ENCODE measurements around the gene HOXB7. TPM values are rescaled to one million over a fixed set of nuclear protein-coding genes. Genes with fewer than 3 reads are reported as not detected.

The HOXB7 gene
- total RNA-seq, 2 donors from 2014 or later: 0.82 TPM; not detected in 1

DNA sequence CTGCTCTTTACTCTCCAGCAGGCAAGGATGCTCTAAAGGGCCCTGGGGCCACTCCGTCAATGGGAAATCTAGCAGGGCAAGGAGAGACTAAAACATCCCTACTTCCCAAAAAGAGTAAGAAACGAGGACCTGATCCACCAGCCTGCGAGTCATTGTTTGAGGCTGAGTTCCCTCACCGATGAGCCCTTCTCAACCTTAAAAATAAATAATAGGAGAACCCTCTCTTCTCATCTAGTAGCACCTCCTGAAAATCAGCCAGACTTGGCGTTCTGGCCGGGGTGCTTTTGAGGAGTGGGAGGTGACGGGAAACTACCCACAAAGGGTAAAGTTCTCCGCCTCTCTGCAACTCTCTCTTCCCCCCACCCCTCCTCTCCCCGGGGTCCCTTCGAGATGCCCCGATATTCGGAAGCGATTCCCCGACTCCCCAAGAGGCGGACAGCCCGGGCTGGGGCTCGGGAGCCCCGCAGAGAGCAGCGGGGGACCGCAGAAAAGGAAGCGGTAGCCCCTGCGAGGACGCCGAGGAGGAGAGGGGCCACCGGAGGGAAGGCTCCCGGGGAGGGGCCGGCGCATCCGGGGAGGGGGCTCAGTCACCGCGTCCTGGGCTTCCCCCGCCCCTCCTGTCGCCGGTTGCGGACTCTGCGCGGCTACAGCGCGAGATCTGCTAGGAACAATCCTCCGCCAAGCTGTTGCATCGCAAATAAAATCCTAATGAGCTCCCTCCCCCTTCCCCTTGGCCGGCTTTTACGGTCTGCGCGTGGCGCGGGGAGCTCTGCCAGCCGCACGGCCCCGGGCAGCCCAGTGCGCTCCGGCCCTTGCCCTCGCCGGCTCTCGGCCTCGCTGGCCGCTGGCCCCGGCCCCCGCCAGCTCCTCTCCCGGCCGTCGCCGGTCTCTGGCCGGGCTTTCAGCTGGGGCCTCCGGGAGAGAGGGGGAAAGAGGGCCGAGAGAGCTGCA, 14.0 kb upstream of the HOXB7 start:
- Mint-ChIP-seq H3K36me3 (ENCODE audit: low read depth) (peaks cover 8% of the 10 kb centered on the region), H3K4me1 (peaks cover 17% of the 10 kb centered on the region), H3K27ac (no peak overlapping the region), H3K4me3 (peak overlapping the region; percentile 91), H3K27me3 (peaks cover 91% of the 10 kb centered on the region)
- H3K9me3 ChIP-seq (ENCODE audit: control insufficient read depth, low read length, poor library complexity, severe bottlenecking): no peaks in the 10 kb centered on the region
- ATAC-seq: peak; percentile 48
- DNase-seq: peak in 1 of 3 donors; percentile 33

DNA sequence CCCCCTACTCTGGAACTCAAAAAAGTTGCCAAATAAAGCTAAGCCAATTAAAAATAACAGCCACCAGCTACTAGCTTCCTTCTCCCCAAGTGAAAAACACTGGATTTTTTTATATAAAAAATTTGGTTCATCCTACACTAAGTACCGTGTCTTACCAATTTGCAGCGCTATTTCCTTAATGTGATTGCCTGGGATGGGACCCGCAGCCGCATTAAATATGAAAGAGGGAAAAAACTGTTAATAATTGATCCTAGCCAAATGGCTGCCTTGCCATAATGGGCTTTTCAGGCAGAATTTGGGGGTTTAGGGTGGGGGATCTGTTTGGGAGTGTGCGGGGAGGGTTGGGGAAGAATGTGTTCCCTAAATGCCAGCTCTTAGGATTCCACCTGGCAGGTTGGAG, 13.3 kb upstream of the HOXB7 start:
- Mint-ChIP-seq H3K27ac (no peak overlapping the region), H3K4me3 (peak overlapping the region; percentile 71), H3K36me3 (ENCODE audit: low read depth) (peaks cover 8% of the 10 kb centered on the region), H3K27me3 (peaks cover 91% of the 10 kb centered on the region), H3K4me1 (peaks cover 21% of the 10 kb centered on the region)
- DNase-seq: no peak
- no peak for ATAC-seq
- no peaks in the 10 kb centered on the region for H3K9me3 ChIP-seq (ENCODE audit: control insufficient read depth, low read length, poor library complexity, severe bottlenecking)

GRCh38 chr17:48623583-48623982, 12.8 kb upstream of the HOXB7 start:
- H3K9me3 ChIP-seq (ENCODE audit: control insufficient read depth, low read length, poor library complexity, severe bottlenecking): no peaks in the 10 kb centered on the region
- no peak for DNase-seq
- Mint-ChIP-seq H3K36me3 (ENCODE audit: low read depth) (peaks cover 8% of the 10 kb centered on the region), H3K4me1 (peaks cover 25% of the 10 kb centered on the region), H3K27ac (no peak overlapping the region), H3K27me3 (peaks cover 91% of the 10 kb centered on the region), H3K4me3 (no peak overlapping the region)
- no peak for ATAC-seq

- ATAC-seq: no peak
- peaks cover 90% of the 10 kb centered on the region for H3K27me3 Mint-ChIP-seq
- peaks cover 8% of the 10 kb centered on the region for H3K36me3 Mint-ChIP-seq (ENCODE audit: low read depth)
- no peak for DNase-seq
- no peaks in the 10 kb centered on the region for H3K9me3 ChIP-seq (ENCODE audit: control insufficient read depth, low read length, poor library complexity, severe bottlenecking)
- H3K27ac Mint-ChIP-seq: no peak overlapping the region
- no peak overlapping the region for H3K4me3 Mint-ChIP-seq
- peaks cover 30% of the 10 kb centered on the region for H3K4me1 Mint-ChIP-seq
Measured at GRCh38 chr17:48622857-48623256, 12.0 kb upstream of the HOXB7 start.

DNA sequence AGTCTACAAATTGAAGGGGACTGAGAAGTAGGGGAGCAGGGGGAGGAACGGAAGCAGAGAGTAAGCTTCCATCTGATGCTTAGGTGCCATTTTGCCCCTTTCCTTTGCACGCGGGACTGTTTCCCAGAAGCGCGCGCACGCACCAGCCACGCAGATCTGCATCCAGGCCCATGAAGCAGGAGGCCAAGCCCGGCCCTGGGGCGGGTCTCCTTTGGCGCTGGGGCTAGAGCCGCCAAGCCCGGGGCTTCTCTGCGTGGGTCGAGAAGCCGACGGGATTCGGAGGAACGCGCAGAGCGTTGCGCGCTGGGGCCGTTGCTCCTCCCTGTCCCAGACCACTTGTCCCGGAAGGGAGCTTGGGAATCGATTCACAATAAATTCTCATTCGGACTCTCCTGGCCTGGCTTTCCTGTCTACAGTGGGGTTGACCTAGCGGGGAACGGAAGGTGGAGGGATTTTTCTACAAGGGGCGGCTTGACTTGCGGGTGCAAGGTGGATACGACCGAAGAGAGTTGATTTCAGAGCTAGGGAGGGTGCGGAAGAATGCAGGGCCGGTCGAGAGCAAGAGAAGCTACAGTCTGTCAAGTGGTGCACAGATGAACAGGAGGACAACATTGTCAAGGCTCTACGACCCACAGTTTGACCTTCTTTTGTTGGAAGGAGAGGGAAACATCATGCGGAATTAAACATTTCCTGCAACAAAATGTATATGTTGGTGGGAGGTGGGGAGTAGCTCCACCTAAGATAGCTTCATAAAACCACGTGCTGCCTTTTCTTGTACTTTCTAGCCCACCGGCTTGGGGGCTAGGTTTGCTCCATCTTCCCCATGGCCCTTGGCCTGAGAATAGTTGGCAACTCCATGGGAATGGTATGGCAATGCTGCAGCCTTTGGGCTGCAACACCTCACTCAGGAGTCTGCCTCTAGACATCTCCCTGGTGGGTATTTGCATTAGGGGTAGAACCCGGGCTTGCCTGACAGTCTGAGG, 10.9 kb upstream of the HOXB7 start:
- Mint-ChIP-seq H3K27me3 (peaks cover 90% of the 10 kb centered on the region), H3K36me3 (ENCODE audit: low read depth) (peaks cover 12% of the 10 kb centered on the region), H3K4me1 (peaks cover 35% of the 10 kb centered on the region), H3K27ac (no peak overlapping the region), H3K4me3 (no peak overlapping the region)
- H3K9me3 ChIP-seq (ENCODE audit: control insufficient read depth, low read length, poor library complexity, severe bottlenecking): no peaks in the 10 kb centered on the region
- DNase-seq (no peak), ATAC-seq (no peak)

- no peaks in the 10 kb centered on the region for H3K9me3 ChIP-seq (ENCODE audit: control insufficient read depth, low read length, poor library complexity, severe bottlenecking)
- Mint-ChIP-seq H3K4me3 (no peak overlapping the region), H3K36me3 (ENCODE audit: low read depth) (peaks cover 11% of the 10 kb centered on the region), H3K4me1 (peaks cover 30% of the 10 kb centered on the region), H3K27ac (no peak overlapping the region), H3K27me3 (peaks cover 92% of the 10 kb centered on the region)
- no peak for DNase-seq
- ATAC-seq: no peak
Measured at GRCh38 chr17:48620461-48621139, 9.8 kb upstream of the HOXB7 start.

GRCh38 chr17:48619826-48620449, 9.1 kb upstream of the HOXB7 start:
- H3K4me1 Mint-ChIP-seq: peaks cover 31% of the 10 kb centered on the region
- no peaks in the 10 kb centered on the region for H3K9me3 ChIP-seq (ENCODE audit: control insufficient read depth, low read length, poor library complexity, severe bottlenecking)
- ATAC-seq (no peak), DNase-seq (no peak)
- peaks cover 11% of the 10 kb centered on the region for H3K36me3 Mint-ChIP-seq (ENCODE audit: low read depth)
- peak overlapping the region; percentile 96 for H3K27ac Mint-ChIP-seq
- H3K4me3 Mint-ChIP-seq: peak overlapping the region; percentile 63
- H3K27me3 Mint-ChIP-seq: peaks cover 93% of the 10 kb centered on the region

DNA sequence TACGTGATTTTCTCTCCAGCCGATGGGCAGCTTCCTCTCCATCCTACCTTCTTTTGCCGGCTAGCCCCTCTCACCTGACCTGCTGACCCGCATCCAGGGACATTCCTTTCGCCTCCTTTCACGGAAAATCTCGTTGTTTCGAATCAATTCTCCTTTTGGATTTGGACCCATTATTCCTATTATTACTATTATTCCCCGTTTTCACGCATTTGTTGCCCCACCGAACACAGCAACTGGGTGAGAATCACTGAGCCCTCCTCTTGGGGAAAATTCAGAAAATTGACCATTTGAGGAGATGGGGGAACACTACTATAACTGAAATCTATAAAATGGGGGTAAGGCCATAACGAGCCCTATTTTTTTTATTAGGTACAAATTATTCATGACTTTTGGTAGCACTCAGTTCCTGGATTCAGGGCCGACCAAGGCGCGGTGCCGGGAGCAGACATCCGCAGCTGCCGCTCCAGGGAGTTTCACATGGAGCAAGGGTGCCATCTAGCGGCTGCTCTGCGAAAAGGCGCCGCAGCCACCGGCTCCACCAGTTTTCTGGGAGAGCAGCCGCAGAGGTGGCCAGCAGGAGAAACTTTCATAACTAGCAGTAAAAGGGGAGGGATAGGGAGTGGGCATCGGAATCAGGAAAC, 7.6 kb upstream of the HOXB7 start:
- Mint-ChIP-seq H3K4me1 (peaks cover 41% of the 10 kb centered on the region), H3K27ac (peak overlapping the region; percentile 96), H3K4me3 (peak overlapping the region; percentile 25), H3K36me3 (ENCODE audit: low read depth) (peaks cover 12% of the 10 kb centered on the region), H3K27me3 (peaks cover 96% of the 10 kb centered on the region)
- DNase-seq (peak; percentile 74 to 84 (median 78)), ATAC-seq (peak; percentile 78)
- no peaks in the 10 kb centered on the region for H3K9me3 ChIP-seq (ENCODE audit: control insufficient read depth, low read length, poor library complexity, severe bottlenecking)

DNA sequence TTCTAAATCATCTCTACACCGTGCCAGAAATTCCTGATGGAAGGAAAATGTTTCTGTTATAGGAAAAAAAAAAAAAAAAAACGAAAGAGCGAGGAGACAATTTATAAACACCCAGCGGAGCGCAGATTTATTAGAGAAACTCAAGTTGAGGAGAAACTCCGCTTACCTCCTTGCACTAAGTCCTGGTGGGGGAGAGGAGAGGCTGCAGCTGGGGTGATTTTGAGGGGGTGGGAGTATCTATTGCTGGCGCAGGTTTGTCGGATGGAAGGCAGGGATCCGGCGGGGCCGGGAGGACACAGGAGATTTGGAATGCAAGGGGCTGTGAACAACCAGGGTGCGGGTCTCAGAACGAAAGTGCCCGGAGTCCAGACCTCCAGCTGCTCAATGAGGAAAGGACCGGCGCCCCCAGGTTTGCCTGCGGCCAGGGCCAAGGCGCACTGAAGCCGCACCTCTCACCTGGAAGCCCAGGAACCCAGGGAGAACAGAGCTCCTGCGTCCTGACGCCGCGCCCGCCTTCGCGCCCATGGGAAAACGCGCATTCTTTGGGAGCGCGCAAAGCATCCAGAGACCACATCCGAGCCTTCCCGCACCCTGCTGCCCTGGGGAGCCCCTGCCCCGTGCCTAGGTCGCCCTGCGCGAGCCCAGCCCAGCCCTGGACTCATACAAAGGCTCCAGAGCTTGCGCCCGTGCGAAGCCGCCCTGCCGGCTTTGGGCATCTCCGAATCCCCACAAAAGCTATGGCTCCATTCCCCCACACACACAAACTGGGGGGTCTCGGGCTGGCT, 6.8 kb upstream of the HOXB7 start:
- peaks cover 96% of the 10 kb centered on the region for H3K27me3 Mint-ChIP-seq
- H3K4me1 Mint-ChIP-seq: peaks cover 43% of the 10 kb centered on the region
- peak overlapping the region; percentile 96 for H3K27ac Mint-ChIP-seq
- peaks cover 11% of the 10 kb centered on the region for H3K36me3 Mint-ChIP-seq (ENCODE audit: low read depth)
- H3K4me3 Mint-ChIP-seq: peak overlapping the region; percentile 33
- no peak for DNase-seq
- H3K9me3 ChIP-seq (ENCODE audit: control insufficient read depth, low read length, poor library complexity, severe bottlenecking): no peaks in the 10 kb centered on the region
- ATAC-seq: no peak

DNA sequence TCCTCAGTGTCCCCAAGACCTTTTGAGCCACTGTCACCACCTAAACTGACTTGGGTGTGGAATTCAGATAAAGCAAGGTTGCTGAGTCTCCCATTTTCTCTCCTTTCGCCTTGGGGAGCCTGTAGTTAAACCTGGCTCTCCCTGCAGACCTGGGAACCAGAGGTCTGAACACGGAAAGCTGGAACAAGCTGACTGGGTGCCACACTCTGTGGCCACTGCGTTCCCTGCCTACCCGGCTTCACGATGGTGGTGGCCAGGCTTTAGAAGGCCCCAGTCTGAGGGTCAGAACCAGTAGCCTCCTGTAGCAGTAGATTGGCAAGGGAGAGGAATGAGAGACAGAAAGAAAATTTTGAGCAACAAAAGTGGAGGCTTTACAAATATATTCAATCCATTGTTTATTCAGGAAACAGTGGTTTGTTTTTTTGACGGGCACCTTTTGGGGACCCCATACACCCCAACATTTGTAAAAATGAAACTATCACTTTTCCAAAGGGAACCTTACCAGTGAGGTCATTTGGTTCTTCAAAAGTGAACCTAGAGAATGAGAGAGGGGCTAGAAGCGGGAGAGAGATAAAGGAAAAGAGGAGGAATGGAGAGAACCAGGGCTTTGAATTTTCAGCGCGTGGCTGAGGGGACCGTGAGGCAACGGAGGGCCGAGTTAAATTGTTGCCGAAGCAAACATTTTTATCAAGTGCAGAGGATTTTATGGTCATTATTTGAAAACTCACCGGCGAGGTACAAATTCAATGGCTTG, 6.1 kb upstream of the HOXB7 start:
- H3K27ac Mint-ChIP-seq: peak overlapping the region; percentile 61
- peaks cover 94% of the 10 kb centered on the region for H3K27me3 Mint-ChIP-seq
- no peak for DNase-seq
- H3K36me3 Mint-ChIP-seq (ENCODE audit: low read depth): peaks cover 11% of the 10 kb centered on the region
- no peaks in the 10 kb centered on the region for H3K9me3 ChIP-seq (ENCODE audit: control insufficient read depth, low read length, poor library complexity, severe bottlenecking)
- peak overlapping the region; percentile 68 for H3K4me3 Mint-ChIP-seq
- no peak for ATAC-seq
- H3K4me1 Mint-ChIP-seq: peaks cover 44% of the 10 kb centered on the region
